HUES48 (cell line): ENCODE data around the gene LAMA2.

Source experiments
- H3K27ac ChIP-seq: one replicate; pipeline ENCODE4 v1.7.0; 2013; ENCODE audit warnings: low read depth, low read length, inconsistent platforms
- H3K27me3 ChIP-seq: 2 replicates; pipeline ENCODE4 v1.6.1; 2013; ENCODE audit warnings: mild to moderate bottlenecking, low read length; ENCODE audit not compliant: control insufficient read depth, insufficient read depth
- H3K36me3 ChIP-seq: 2 replicates; pipeline ENCODE4 v1.6.1; 2013; ENCODE audit warnings: low read length; ENCODE audit not compliant: control insufficient read depth, insufficient read depth
- H3K4me1 ChIP-seq: 2 replicates; pipeline ENCODE4 v1.6.1; 2013; ENCODE audit warnings: mild to moderate bottlenecking, low read length; ENCODE audit not compliant: control insufficient read depth, insufficient read depth
- H3K4me3 ChIP-seq: 2 replicates; pipeline ENCODE4 v1.5.1; 2013; ENCODE audit warnings: mild to moderate bottlenecking, low read depth, low read length
- H3K9ac ChIP-seq: 2 replicates; pipeline ENCODE4 v1.6.1; 2013; ENCODE audit warnings: mild to moderate bottlenecking, low read depth, low read length, moderate library complexity
- H3K9me3 ChIP-seq: 2 replicates; pipeline ENCODE4 v1.6.1; 2013; ENCODE audit warnings: low read length; ENCODE audit not compliant: control insufficient read depth, insufficient read depth

LAMA2 gene

GRCh38 chr6:129281168-129281796 is 398.3 kb downstream of the LAMA2 start:
- Histone ChIP-seq H3K27ac (no peak overlapping the region), H3K9ac (no peak overlapping the region), H3K4me3 (no peak overlapping the region), H3K4me1 (peaks cover 8% of the 10 kb centered on the region), H3K27me3 (no peaks in the 10 kb centered on the region), H3K9me3 (no peaks in the 10 kb centered on the region), H3K36me3 (no peaks in the 10 kb centered on the region)

GRCh38 chr6:129282019-129282418 is 399.1 kb downstream of the LAMA2 start:
- no peak overlapping the region for H3K4me3 ChIP-seq
- no peaks in the 10 kb centered on the region for H3K36me3 ChIP-seq
- H3K9ac ChIP-seq: no peak overlapping the region

GRCh38 chr6:129284225-129284624 is 401.3 kb downstream of the LAMA2 start:
- no peaks in the 10 kb centered on the region for H3K27me3 ChIP-seq
- no peaks in the 10 kb centered on the region for H3K36me3 ChIP-seq
- H3K27ac ChIP-seq: no peak overlapping the region
- H3K4me3 ChIP-seq: no peak overlapping the region
- no peak overlapping the region for H3K9ac ChIP-seq
- H3K9me3 ChIP-seq: no peaks in the 10 kb centered on the region
- peaks cover 5% of the 10 kb centered on the region; the same call in 1 of the 2 replicates for H3K4me1 ChIP-seq

More at GRCh38 chr6:129282019-129282418, 399.1 kb downstream of the LAMA2 start:
- Histone ChIP-seq H3K27me3 (no peaks in the 10 kb centered on the region), H3K9me3 (no peaks in the 10 kb centered on the region), H3K4me1 (peaks cover 5% of the 10 kb centered on the region; the same call in 1 of the 2 replicates), H3K27ac (no peak overlapping the region)

- no peak overlapping the region for H3K9ac ChIP-seq
- H3K9me3 ChIP-seq: no peaks in the 10 kb centered on the region
- H3K4me1 ChIP-seq: peaks cover 5% of the 10 kb centered on the region; the same call in 1 of the 2 replicates
Observed at GRCh38 chr6:129287231-129288177, 404.6 kb downstream of the LAMA2 start.

GRCh38 chr6:129289442-129289841 is 406.5 kb downstream of the LAMA2 start:
- H3K9me3 ChIP-seq: no peaks in the 10 kb centered on the region
- H3K9ac ChIP-seq: no peak overlapping the region
- no peaks in the 10 kb centered on the region for H3K27me3 ChIP-seq
- H3K4me3 ChIP-seq: no peak overlapping the region
- no peaks in the 10 kb centered on the region for H3K36me3 ChIP-seq
- peaks cover 5% of the 10 kb centered on the region; the same call in 1 of the 2 replicates for H3K4me1 ChIP-seq
- H3K27ac ChIP-seq: no peak overlapping the region

More at GRCh38 chr6:129287231-129288177, 404.6 kb downstream of the LAMA2 start:
- H3K27me3 ChIP-seq: no peaks in the 10 kb centered on the region
- no peak overlapping the region for H3K27ac ChIP-seq
- no peaks in the 10 kb centered on the region for H3K36me3 ChIP-seq
- H3K4me3 ChIP-seq: no peak overlapping the region

GRCh38 chr6:129292836-129293235 is 409.9 kb downstream of the LAMA2 start:
- Histone ChIP-seq H3K36me3 (no peaks in the 10 kb centered on the region), H3K27ac (no peak overlapping the region), H3K9me3 (no peaks in the 10 kb centered on the region)

GRCh38 chr6:129297592-129297991 is 414.7 kb downstream of the LAMA2 start:
- no peak overlapping the region for H3K27ac ChIP-seq
- no peak overlapping the region for H3K4me3 ChIP-seq
- no peaks in the 10 kb centered on the region for H3K4me1 ChIP-seq
- no peaks in the 10 kb centered on the region for H3K9me3 ChIP-seq
- H3K27me3 ChIP-seq: no peaks in the 10 kb centered on the region
- H3K36me3 ChIP-seq: no peaks in the 10 kb centered on the region
- H3K9ac ChIP-seq: no peak overlapping the region

More at GRCh38 chr6:129292836-129293235, 409.9 kb downstream of the LAMA2 start:
- Histone ChIP-seq H3K4me3 (no peak overlapping the region), H3K27me3 (no peaks in the 10 kb centered on the region), H3K9ac (no peak overlapping the region), H3K4me1 (no peaks in the 10 kb centered on the region)

- Histone ChIP-seq H3K4me3 (no peak overlapping the region), H3K9ac (no peak overlapping the region), H3K36me3 (no peaks in the 10 kb centered on the region), H3K27me3 (no peaks in the 10 kb centered on the region), H3K4me1 (peaks cover 4% of the 10 kb centered on the region; the same call in 1 of the 2 replicates), H3K9me3 (no peaks in the 10 kb centered on the region), H3K27ac (no peak overlapping the region)
Observed at GRCh38 chr6:129302671-129303070, 419.7 kb downstream of the LAMA2 start.

GRCh38 chr6:129306826-129307225 is 423.9 kb downstream of the LAMA2 start:
- Histone ChIP-seq H3K9ac (no peak overlapping the region), H3K4me3 (no peak overlapping the region), H3K9me3 (no peaks in the 10 kb centered on the region), H3K27ac (no peak overlapping the region), H3K4me1 (peaks cover 4% of the 10 kb centered on the region; the same call in 1 of the 2 replicates), H3K36me3 (no peaks in the 10 kb centered on the region), H3K27me3 (no peaks in the 10 kb centered on the region)

- Histone ChIP-seq H3K9ac (no peak overlapping the region), H3K27ac (no peak overlapping the region), H3K4me3 (no peak overlapping the region), H3K36me3 (no peaks in the 10 kb centered on the region), H3K27me3 (no peaks in the 10 kb centered on the region), H3K9me3 (no peaks in the 10 kb centered on the region), H3K4me1 (peaks cover 4% of the 10 kb centered on the region; the same call in 1 of the 2 replicates)
Observed at GRCh38 chr6:129307845-129308244, 424.9 kb downstream of the LAMA2 start.

GRCh38 chr6:129309154-129309553 is 426.2 kb downstream of the LAMA2 start:
- Histone ChIP-seq H3K27ac (no peak overlapping the region), H3K27me3 (no peaks in the 10 kb centered on the region), H3K9me3 (no peaks in the 10 kb centered on the region), H3K9ac (no peak overlapping the region), H3K4me3 (no peak overlapping the region), H3K36me3 (no peaks in the 10 kb centered on the region), H3K4me1 (no peaks in the 10 kb centered on the region; the same call in 1 of the 2 replicates)
